ENCODE measurements around the gene GOLGA2.

Gene GOLGA2

DNA sequence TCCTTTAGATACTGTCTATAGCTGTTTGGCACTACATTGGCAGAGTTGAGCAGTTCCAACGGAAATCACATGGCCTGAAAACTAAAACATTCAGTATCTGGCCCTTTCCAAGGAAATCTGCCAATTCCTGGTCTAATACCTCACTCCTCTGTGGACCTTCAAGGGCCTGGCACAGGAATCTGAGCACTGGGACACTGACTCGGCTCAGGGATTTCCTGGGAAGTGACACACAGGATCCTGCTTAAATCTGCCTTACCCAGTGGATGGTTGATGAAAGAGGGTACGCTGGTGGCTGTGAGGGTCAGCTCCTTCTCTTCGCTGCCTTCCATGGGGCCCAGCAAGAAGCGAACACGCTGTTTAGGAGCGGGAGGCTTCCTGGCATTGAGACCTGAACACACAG lies 45.5 kb upstream of the GOLGA2 start:
- DNase-seq (ENCODE audit: insufficient read length, low spot score) (no peak), FAIRE-seq (no peak)
- TF ChIP-seq, protein P1, sequence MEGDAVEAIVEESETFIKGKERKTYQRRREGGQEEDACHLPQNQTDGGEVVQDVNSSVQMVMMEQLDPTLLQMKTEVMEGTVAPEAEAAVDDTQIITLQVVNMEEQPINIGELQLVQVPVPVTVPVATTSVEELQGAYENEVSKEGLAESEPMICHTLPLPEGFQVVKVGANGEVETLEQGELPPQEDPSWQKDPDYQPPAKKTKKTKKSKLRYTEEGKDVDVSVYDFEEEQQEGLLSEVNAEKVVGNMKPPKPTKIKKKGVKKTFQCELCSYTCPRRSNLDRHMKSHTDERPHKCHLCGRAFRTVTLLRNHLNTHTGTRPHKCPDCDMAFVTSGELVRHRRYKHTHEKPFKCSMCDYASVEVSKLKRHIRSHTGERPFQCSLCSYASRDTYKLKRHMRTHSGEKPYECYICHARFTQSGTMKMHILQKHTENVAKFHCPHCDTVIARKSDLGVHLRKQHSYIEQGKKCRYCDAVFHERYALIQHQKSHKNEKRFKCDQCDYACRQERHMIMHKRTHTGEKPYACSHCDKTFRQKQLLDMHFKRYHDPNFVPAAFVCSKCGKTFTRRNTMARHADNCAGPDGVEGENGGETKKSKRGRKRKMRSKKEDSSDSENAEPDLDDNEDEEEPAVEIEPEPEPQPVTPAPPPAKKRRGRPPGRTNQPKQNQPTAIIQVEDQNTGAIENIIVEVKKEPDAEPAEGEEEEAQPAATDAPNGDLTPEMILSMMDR (IDR thresholded peaks at IDR 0.05; ENCODE audit: insufficient read depth, missing control alignments): no peak

DNA sequence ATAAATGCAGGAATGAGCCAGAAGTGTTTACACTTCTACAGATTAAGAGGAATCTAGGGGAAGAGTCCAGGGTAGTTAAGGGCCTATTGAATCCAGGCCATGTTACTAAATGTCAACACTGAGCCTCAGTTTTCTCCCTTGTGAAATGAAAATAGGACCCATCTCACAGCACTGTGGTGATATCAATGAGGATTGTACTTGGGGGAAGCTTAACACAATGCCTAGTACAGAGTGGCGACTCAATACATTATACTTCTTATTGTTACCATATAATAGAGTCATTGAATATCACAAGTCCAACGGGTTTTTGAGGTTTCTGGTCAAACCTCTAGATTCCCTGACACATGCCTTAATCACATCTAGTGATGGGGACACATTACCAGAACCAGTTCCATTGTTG lies 41.8 kb upstream of the GOLGA2 start:
- FAIRE-seq: no peak
- DNase-seq (ENCODE audit: insufficient read length, low spot score): no peak
- TF ChIP-seq, protein P1 (IDR thresholded peaks at IDR 0.05; ENCODE audit: insufficient read depth, missing control alignments): no peak

DNA sequence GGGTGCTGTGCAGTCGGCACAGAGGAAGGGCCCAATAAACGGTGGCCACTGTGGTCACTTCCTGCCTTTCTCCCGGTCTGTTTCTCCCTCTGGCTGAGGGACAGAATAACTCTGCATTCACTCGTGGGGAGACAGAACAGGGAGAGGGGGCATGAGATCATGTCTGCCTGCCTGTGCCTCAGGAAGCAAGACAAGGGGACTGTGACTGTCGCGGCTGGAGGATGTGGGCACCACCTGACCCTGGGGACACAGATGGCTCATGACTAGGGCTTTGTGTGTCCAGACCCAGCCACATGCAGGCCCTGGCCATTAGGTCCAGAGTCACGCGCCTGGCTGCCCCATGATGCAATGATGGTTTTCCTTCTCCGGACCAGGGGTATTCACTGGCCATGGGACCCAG lies 40.6 kb upstream of the GOLGA2 start:
- DNase-seq (ENCODE audit: insufficient read length, low spot score) (no peak), FAIRE-seq (no peak)
- TF ChIP-seq, protein P1 (IDR thresholded peaks at IDR 0.05; ENCODE audit: insufficient read depth, missing control alignments): no peak

DNA sequence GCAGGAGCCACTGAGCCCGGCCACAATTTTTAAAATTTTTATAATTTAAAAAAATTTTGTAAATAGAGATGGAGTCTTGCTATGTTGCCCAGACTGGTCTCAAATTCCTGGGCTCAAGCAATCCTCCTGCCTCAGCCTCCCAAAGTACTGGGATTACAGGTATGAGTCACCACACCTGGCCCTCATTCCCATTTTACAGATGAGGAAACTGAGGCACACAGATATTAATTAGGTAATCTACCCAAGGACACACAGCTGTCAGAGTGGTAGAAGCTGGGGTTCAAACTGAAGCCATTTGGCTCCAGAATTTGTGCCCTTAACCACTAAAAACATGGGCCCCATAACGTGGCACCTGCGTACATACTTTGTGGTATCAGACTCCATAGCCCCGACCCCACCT lies 38.9 kb upstream of the GOLGA2 start:
- DNase-seq (ENCODE audit: insufficient read length, low spot score) (no peak), FAIRE-seq (no peak)
- TF ChIP-seq, protein P1 (IDR thresholded peaks at IDR 0.05; ENCODE audit: insufficient read depth, missing control alignments): no peak

DNA sequence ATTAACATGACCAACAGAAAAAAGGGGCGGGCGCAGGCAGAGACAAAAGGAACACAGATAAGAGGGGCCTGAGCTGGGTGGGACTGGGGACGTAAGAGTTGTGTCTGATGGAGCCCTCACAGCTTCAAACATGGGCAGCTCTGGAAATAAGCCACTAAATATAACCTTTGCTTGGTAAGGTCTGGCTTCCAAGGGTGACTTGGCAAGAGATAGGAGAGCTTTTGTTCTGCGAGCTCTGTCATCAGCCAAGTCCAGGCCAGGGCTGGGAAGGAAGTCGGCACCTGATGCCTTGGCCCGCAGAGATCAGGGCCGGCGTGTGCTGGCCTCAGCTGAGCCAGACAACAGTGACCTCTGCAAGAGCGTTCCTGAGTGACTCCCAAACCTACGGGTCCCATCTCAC lies 34.7 kb upstream of the GOLGA2 start:
- TF ChIP-seq, protein P1 (IDR thresholded peaks at IDR 0.05; ENCODE audit: insufficient read depth, missing control alignments): no peak
- FAIRE-seq (no peak), DNase-seq (ENCODE audit: insufficient read length, low spot score) (no peak)

DNA sequence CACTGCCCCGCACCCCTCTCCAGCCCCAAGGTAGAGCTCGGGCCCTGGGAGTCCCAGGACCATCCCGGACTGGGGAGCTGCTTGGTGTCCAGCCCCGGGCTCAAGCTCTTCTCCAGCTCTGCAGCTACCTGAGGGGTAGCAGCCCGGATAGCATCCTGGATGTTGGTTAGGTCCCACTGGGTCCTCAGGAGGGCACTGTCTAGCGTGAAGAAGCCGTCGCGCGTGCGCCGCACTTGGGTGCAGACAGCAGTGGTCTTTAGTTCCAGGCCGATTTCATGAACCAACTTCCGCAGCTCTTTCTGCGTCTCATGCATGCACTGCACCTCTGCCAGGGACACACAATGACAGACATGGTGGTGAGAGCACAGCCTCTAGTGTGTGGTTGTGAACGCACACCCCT lies 33.7 kb upstream of the GOLGA2 start:
- TF ChIP-seq, protein P1 (IDR thresholded peaks at IDR 0.05; ENCODE audit: insufficient read depth, missing control alignments): no peak
- FAIRE-seq (no peak), DNase-seq (ENCODE audit: insufficient read length, low spot score) (no peak)

DNA sequence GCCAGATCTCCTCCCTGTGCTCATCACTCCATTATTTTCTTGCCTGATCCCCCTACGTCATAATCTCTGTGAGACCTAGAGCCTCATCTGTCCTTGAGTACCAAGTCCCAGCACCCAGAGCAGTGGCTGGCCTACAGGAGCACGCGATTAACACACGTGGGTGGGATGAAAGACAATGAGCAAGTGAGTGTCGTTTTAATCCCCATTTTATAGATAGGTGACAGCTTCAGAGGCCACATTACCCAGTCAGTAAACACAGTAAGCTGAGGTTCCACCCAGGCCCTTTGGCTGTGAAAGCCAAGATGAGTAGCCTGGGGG lies 29.1 kb upstream of the GOLGA2 start:
- FAIRE-seq: no peak
- TF ChIP-seq, protein P1 (IDR thresholded peaks at IDR 0.05; ENCODE audit: insufficient read depth, missing control alignments): no peak
- DNase-seq (ENCODE audit: insufficient read length, low spot score): peak; percentile 76

Measured in D721Med (cell line).